Ovary (tissue), 9 donors: ENCODE data around the gene AFF1. TPM values are rescaled to one million over a fixed set of nuclear protein-coding genes. Genes with fewer than 3 reads are reported as not detected.

ENCODE experiments used
- DNase-seq, 5 donors: peaks; one replicate each; pipeline ENCODE4 v3.0.0-alpha.2; 2019 to 2020
- H3K27ac ChIP-seq, 2 donors: fragments of 200-600 bp; one replicate each; pipeline versions ENCODE4 v1.5.1 to v1.8.0; 2019 to 2022
- H3K27me3 ChIP-seq: fragments of 200-600 bp; one replicate; pipeline ENCODE4 v1.8.0; 2022
- H3K36me3 ChIP-seq: fragments of 200-600 bp; sonication (generic); one replicate; pipeline ENCODE4 v1.5.1; 2019
- H3K4me1 ChIP-seq: one replicate; pipeline ENCODE4 v1.8.1; 2013; ENCODE audit warnings: mild to moderate bottlenecking, moderate library complexity; ENCODE audit not compliant: insufficient read depth
- H3K4me3 ChIP-seq: fragments of 200-600 bp; sonication (generic); one replicate; pipeline ENCODE4 v1.5.1; 2017
- H3K9me3 ChIP-seq, 2 donors: fragments of 200-600 bp in 1 of 2; sonication (generic) in 1 of 2; one replicate each; pipeline versions ENCODE4 v1.5.1 to v1.8.1; 2013 to 2019; ENCODE audit warnings: mild to moderate bottlenecking in 1 of 2, moderate library complexity in 1 of 2
- CTCF ChIP-seq, 3 donors: fragments of 450-650 bp in 2 of 3; fragments of 200-600 bp in 1 of 3; IDR thresholded peaks; one replicate each; pipeline versions ENCODE4 v1.5.1 to v1.8.0; 2016 to 2022; ENCODE audit warnings: antibody characterized with exemption in 3 of 3, mild to moderate bottlenecking in 1 of 3
- EP300 ChIP-seq: sonication (generic); formaldehyde crosslinking; IDR thresholded peaks from one replicate; pipeline ENCODE4 v1.6.1; 2017; ENCODE audit warnings: antibody characterized with exemption
- POLR2A ChIP-seq: fragments of 450-650 bp; IDR thresholded peaks from one replicate; pipeline ENCODE4 v1.6.1; 2017; ENCODE audit warnings: antibody characterized with exemption, mild to moderate bottlenecking, moderate library complexity
- WGBS, 3 donors: extraction: QIAGEN DNeasy Blood & Tissue Kit in 1 of 3; methylation state at CpG; one replicate each; pipeline versions ENCODE4 v1.1.5 to v1.1.7; 2013 to 2017; 5-methylcytosine and 5-hydroxymethylcytosine counted together
- intact Hi-C, 4 donors: fragments of 100-400 bp; cut with DNase I; formaldehyde crosslinking; loops; one replicate each; pipeline versions ENCODE4 v1.11.0 to v1.15.1; 2022 to 2023
- polyA plus RNA-seq, 2 donors: library from polyadenylated mRNA; stranded (reverse); fragments of 200-250 nt in 1 of 2; fragments of 350-450 nt in 1 of 2; fragmentation: Illumina TruSeq in 1 of 2; extraction: RNeasy Lipid Tissue Mini Kit (QIAGEN cat#74804) in 1 of 2; gene quantifications; one replicate each; pipeline ENCODE4 v1.2.3, GENCODE V29; 2013 to 2014
- total RNA-seq, 7 donors: library from RNA; depleted of rRNA in 2 of 7; stranded (reverse); fragments of >200 nt in 2 of 7; fragmentation: NEBNext Ultra II Directional in 3 of 7; extraction: Animal tissue kit (Norgen Biotek cat#: 25700) in 3 of 7; gene quantifications; one replicate each; pipeline versions ENCODE4 v1.1.0 to v1.2.4, GENCODE V29; 2016 to 2023
- donor health status: DM: no; HTN: no; CAD: no; lungs with moderate emphysema.
- donor health status: DM: no; HTN: no; CAD: no.
- donor health status: Bipolar disorder and iron deficiency.
- donor health status: DM: yes; HTN: yes; CAD: no.
- donor health status: DM: no; HTN: no; CAD: no.
- donor health status: DM: yes; HTN: yes; CAD: no.

AFF1 gene
- total and polyA plus RNA-seq, 9 donors = 26.0 to 107 (median 76.7) TPM

- Histone ChIP-seq H3K4me1 (no peaks in the 10 kb centered on the region), H3K4me3 (no peak overlapping the region), H3K36me3 (no peaks in the 10 kb centered on the region), H3K9me3 (no peaks in the 10 kb centered on the region), H3K27me3 (no peaks in the 10 kb centered on the region), H3K27ac (no peak overlapping the region)
- WGBS, 3 donors = 81 to 90% (median 86%) methylated on average over 2 of the region's 2 CpGs
- TF ChIP-seq POLR2A (no peak), CTCF (IDR thresholded peaks at IDR 0.05) (no peak), EP300 (no peak)
- DNase-seq = no peak
- intact Hi-C loops = no loop called here
These were observed 237.1 kb downstream of the AFF1 start for GRCh38 chr4:87171944-87172343.

DNA sequence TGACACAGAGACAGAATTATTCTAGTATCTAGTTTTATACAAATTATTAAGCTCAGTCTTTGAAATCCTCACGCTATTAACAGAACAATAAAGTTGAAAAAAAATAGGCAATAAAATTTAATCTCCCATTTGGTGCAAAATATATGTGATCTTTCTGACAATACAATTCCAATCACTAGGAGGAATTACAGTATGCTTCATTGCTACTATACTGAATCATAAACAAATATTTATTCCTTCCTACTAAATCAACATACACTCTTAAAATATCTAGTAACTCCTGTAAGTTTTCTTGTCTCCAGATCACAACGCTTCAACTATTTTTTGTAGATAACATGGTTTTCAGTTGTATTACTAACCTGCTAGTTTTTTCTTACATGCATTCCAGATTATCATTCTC is 239.9 kb downstream of the AFF1 start:
- Histone ChIP-seq H3K4me3 (no peak overlapping the region), H3K9me3 (no peaks in the 10 kb centered on the region), H3K27ac (no peak overlapping the region), H3K36me3 (no peaks in the 10 kb centered on the region), H3K27me3 (no peaks in the 10 kb centered on the region), H3K4me1 (no peaks in the 10 kb centered on the region)
- 95 to 99% (median 97%) methylated on average over 2 of the region's 2 CpGs for WGBS, 3 donors
- TF ChIP-seq EP300 (no peak), CTCF (IDR thresholded peaks at IDR 0.05) (no peak), POLR2A (no peak)
- intact Hi-C loops = no loop called here
- DNase-seq = no peak

GRCh38 chr4:87179751-87180150 is 244.9 kb downstream of the AFF1 start:
- H3K4me1 ChIP-seq = no peaks in the 10 kb centered on the region
- no peak overlapping the region for H3K4me3 ChIP-seq
- no peaks in the 10 kb centered on the region for H3K36me3 ChIP-seq
- DNase-seq = no peak
- H3K27ac ChIP-seq = no peak overlapping the region
- no peak for TF ChIP-seq EP300
- TF ChIP-seq CTCF (IDR thresholded peaks at IDR 0.05) = no peak
- no peak for TF ChIP-seq POLR2A
- 48 to 82% (median 59%) methylated on average over 1 of the region's 1 CpG for WGBS, 3 donors
- H3K27me3 ChIP-seq = no peaks in the 10 kb centered on the region
- intact Hi-C loops = no loop called here
- no peaks in the 10 kb centered on the region for H3K9me3 ChIP-seq

GRCh38 chr4:87180767-87181166 is 246.0 kb downstream of the AFF1 start:
- intact Hi-C loops = no loop called here
- WGBS, 3 donors = 85 to 93% (median 88%) methylated on average over 2 of the region's 2 CpGs
- no peak for TF ChIP-seq CTCF (IDR thresholded peaks at IDR 0.05)
- no peak for TF ChIP-seq POLR2A
- no peak for TF ChIP-seq EP300
- Histone ChIP-seq H3K4me3 (no peak overlapping the region), H3K36me3 (no peaks in the 10 kb centered on the region), H3K27ac (no peak overlapping the region), H3K27me3 (no peaks in the 10 kb centered on the region), H3K4me1 (no peaks in the 10 kb centered on the region), H3K9me3 (no peaks in the 10 kb centered on the region)
- no peak for DNase-seq
